Thoracic aorta (tissue), 2 donors: ENCODE data around the gene TMPRSS3. TPM values are rescaled to one million over a fixed set of nuclear protein-coding genes. Genes with fewer than 3 reads are reported as not detected.

ENCODE experiments used
- ATAC-seq: fragments of 150-250 bp; one replicate; pipeline ENCODE4 v1.8.0; 2017; ENCODE audit warnings: low read depth; ENCODE audit not compliant: insufficient number of reproducible peaks, low FRiP score
- DNase-seq: peaks from one replicate; pipeline ENCODE4 v3.0.0-alpha.2; 2020; ENCODE audit warnings: low spot score
- H3K27ac ChIP-seq, 2 donors: fragments of 200-600 bp; sonication (generic); 1 replicate in 1 of 2; 2 replicates in 1 of 2; pipeline ENCODE4 v1.5.1; 2016; ENCODE audit warnings: mild to moderate bottlenecking in 2 of 2, moderate library complexity in 2 of 2
- H3K27me3 ChIP-seq: fragments of 200-600 bp; sonication (generic); replicated peaks from 2 replicates; pipeline ENCODE4 v1.6.0; 2016; ENCODE audit warnings: mild to moderate bottlenecking; ENCODE audit not compliant: insufficient read depth
- H3K36me3 ChIP-seq: fragments of 200-600 bp; sonication (generic); one replicate; pipeline ENCODE4 v1.5.1; 2016
- H3K4me1 ChIP-seq, 2 donors: fragments of 200-600 bp; sonication (generic); 1 replicate in 1 of 2; 2 replicates in 1 of 2; pipeline versions ENCODE4 v1.5.1 to v1.6.0; 2016; ENCODE audit warnings: low read depth in 2 of 2, mild to moderate bottlenecking in 1 of 2; ENCODE audit not compliant: control insufficient read depth in 1 of 2
- H3K4me3 ChIP-seq: fragments of 200-600 bp; sonication (generic); 2 replicates; pipeline ENCODE4 v1.5.1; 2016; ENCODE audit warnings: mild to moderate bottlenecking
- H3K9me3 ChIP-seq: fragments of 200-600 bp; sonication (generic); 2 replicates; pipeline ENCODE4 v1.5.1; 2016
- total RNA-seq, 2 donors: library from RNA; depleted of rRNA; stranded (reverse); fragments of >200 nt; gene quantifications; one replicate each; pipeline versions ENCODE4 v1.1.0 to v1.2.3, GENCODE V29; 2016
- TF ChIP-seq, protein P1 (sequence below): fragments of 200-600 bp; sonication (generic); IDR thresholded peaks from one replicate; pipeline ENCODE4 v1.5.1; 2019; ENCODE audit warnings: antibody characterized with exemption

Gene TMPRSS3
- total RNA-seq, 2 donors from 2014 or later, result not detected

DNA sequence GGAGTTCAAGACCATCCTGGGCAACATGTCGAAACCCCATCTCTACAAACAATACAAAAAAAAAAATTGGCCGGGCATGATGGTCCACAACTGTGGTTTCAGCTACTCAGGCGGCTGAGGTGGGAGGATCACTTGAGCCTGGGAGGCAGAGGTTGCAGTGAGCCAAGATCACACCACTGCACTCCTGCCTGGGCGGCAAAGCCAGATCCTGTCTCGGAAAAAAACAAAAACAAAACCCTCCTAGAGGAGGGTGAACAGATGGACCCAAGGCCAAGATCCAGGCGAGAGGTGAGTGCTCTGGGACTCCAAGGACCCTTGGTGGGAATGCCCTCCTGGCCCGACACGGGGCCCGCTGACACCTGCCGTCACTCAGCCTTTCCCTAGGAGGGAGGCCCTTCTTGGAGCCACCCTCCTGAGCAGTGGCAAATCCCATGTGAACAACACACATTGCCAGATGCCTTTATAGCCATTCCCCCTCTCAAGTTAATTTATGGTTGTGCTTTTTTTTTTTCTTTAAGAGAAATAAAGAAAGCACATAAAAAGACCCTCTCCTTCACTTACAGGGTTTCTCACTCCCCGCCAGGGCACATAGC, 45.4 kb downstream of the TMPRSS3 start:
- ATAC-seq (no peak), DNase-seq (no peak)

DNA sequence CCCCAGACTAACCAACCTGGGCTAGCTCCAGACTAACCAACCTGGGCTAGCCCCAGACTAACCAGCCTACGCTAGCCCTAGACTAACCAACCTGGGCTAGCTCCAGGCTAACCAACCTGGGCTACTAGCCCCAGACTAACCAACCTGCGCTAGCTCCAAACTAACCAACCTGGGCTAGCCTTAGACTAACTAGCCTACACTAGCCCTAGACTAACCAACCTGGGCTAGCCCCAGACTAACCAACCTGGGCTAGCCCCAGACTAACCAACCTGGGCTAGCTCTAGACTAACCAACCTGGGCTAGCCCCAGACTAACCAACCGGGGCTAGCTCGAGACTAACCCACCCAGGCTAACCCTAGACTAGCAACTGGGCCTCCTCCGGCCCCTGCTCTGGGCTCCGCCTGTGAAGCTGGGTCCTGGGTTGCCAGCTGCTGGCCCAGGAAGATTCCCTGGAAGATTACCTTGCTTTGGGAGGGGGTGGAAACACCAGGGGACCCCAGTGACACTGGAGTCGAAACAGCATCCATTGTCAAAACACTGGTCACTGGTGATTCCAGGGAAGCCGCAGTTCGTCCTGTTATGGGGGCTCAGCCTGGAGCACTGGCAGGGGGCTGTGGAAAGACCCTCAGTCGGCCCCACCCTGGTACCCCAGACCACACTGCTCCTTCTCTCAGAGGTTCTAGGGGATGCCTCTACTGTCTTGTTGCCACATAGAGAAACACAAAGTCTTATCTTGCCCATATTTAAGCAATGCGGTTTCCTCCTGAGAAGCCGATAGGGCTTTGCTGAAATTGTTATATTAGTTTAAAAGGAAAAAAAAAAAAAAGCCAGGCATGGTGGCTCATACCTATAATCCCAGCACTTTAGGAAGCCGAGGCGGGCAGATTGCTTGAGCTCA, 46.2 kb downstream of the TMPRSS3 start:
- H3K27me3 ChIP-seq, result no peaks in the 10 kb centered on the region
- no peak for DNase-seq
- no peak for ATAC-seq
- H3K9me3 ChIP-seq, result no peaks in the 10 kb centered on the region
- no peaks in the 10 kb centered on the region for H3K4me1 ChIP-seq
- H3K36me3 ChIP-seq, result no peaks in the 10 kb centered on the region
- no peak overlapping the region for H3K4me3 ChIP-seq
- TF ChIP-seq, protein P1, sequence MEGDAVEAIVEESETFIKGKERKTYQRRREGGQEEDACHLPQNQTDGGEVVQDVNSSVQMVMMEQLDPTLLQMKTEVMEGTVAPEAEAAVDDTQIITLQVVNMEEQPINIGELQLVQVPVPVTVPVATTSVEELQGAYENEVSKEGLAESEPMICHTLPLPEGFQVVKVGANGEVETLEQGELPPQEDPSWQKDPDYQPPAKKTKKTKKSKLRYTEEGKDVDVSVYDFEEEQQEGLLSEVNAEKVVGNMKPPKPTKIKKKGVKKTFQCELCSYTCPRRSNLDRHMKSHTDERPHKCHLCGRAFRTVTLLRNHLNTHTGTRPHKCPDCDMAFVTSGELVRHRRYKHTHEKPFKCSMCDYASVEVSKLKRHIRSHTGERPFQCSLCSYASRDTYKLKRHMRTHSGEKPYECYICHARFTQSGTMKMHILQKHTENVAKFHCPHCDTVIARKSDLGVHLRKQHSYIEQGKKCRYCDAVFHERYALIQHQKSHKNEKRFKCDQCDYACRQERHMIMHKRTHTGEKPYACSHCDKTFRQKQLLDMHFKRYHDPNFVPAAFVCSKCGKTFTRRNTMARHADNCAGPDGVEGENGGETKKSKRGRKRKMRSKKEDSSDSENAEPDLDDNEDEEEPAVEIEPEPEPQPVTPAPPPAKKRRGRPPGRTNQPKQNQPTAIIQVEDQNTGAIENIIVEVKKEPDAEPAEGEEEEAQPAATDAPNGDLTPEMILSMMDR, result no peak
- no peak overlapping the region for H3K27ac ChIP-seq

More for the DNA sequence above, 45.4 kb downstream of the TMPRSS3 start:
- peaks cover 1% of the 10 kb centered on the region for H3K9me3 ChIP-seq
- H3K27ac ChIP-seq, result no peak overlapping the region
- no peak overlapping the region for H3K4me3 ChIP-seq
- TF ChIP-seq, protein P1, result no peak
- H3K27me3 ChIP-seq, result no peaks in the 10 kb centered on the region
- no peaks in the 10 kb centered on the region for H3K4me1 ChIP-seq
- no peaks in the 10 kb centered on the region for H3K36me3 ChIP-seq

DNA sequence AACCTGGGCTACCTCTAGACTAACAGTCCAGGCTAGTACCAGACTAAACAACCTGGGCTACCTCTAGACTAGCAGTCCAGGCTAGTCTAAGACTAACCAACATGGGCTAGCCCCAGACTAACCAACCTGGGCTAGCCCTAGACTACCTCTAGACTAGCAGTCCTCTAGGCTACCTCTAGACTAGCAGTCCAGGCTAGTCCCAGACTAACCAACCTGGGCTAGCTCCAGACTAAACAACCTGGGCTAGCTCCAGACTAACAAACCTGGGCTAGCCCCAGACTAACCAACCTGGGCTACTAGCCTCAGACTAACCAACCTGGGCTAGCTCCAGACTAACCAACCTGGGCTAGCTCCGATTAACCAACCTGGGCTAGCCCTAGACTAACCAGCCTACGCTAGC, 47.1 kb downstream of the TMPRSS3 start:
- Histone ChIP-seq H3K9me3 (no peaks in the 10 kb centered on the region), H3K27me3 (no peaks in the 10 kb centered on the region), H3K36me3 (no peaks in the 10 kb centered on the region), H3K4me3 (no peak overlapping the region), H3K27ac (no peak overlapping the region), H3K4me1 (no peaks in the 10 kb centered on the region)
- no peak for ATAC-seq
- DNase-seq, result no peak
- TF ChIP-seq, protein P1, result no peak

DNA sequence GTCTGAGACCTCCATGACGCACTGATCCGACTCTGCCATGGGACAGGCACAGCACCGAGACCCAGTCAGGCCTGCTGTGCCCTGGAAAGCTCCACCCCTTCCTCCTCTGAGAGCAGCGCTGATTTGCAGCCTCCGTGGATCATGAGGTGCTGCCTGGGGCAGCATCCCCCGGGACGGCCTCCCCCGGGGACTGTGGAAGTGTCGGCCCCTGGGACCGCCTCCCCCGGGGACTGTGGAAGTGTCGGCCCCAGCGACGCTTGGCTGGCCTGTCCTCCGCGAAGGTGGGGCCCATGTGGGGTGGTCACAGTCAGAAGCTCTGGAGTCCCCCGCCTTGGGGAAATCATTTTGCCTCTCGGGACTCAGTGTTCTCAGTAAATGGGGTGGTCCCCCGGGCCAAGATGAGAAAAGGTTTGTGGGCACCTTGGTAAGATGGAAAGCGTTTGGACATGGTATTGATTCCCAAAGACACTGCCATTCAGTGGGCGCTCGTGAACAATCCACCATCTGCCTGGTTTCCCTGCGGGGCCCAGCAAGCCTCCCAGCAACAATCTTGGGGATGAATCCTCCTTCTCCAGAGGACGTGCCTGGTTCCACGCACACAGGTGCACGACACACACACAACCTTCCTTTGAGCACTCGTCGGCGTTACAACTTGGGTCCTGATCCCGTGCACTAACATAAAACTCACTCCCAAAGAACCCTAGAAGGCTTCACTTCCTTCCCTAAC, 48.1 kb downstream of the TMPRSS3 start:
- H3K36me3 ChIP-seq, result no peaks in the 10 kb centered on the region
- DNase-seq (no peak), ATAC-seq (no peak)
- no peak overlapping the region for H3K27ac ChIP-seq
- no peak overlapping the region for H3K4me3 ChIP-seq
- H3K4me1 ChIP-seq, result no peaks in the 10 kb centered on the region
- H3K9me3 ChIP-seq, result no peaks in the 10 kb centered on the region
- H3K27me3 ChIP-seq, result no peaks in the 10 kb centered on the region
- TF ChIP-seq, protein P1, result no peak
